Kidney (tissue), 14 donors: ENCODE measurements around the gene TM9SF4. TPM values are rescaled to one million over a fixed set of nuclear protein-coding genes. Genes with fewer than 3 reads are reported as not detected.

Experiments used
- DNase-seq, 5 donors: peaks; one replicate each; pipeline ENCODE4 v3.0.0-alpha.2; 2013 to 2020
- FAIRE-seq: peaks from 2 replicates; lab custom pipeline; 2012; peaks lifted over from hg19 to GRCh38; lab: Jason Lieb, UNC
- H3K27ac ChIP-seq, 2 donors: one replicate each; pipeline ENCODE4 v1.7.0; 2013; ENCODE audit warnings: low read depth in 2 of 2, low read length in 2 of 2, inconsistent platforms in 1 of 2
- H3K27me3 ChIP-seq: one replicate; pipeline ENCODE4 v1.7.1; 2013; ENCODE audit warnings: low read length, inconsistent platforms; ENCODE audit not compliant: control insufficient read depth, insufficient read depth
- H3K36me3 ChIP-seq, 3 donors: one replicate each; pipeline versions ENCODE4 v1.7.0 to v1.7.1; 2013; ENCODE audit warnings: low read length in 3 of 3, control low read depth in 1 of 3, inconsistent platforms in 1 of 3; ENCODE audit not compliant: insufficient read depth in 3 of 3, control insufficient read depth in 2 of 3
- H3K4me1 ChIP-seq, 3 donors: one replicate each; pipeline versions ENCODE4 v1.7.0 to v1.7.1; 2013; ENCODE audit warnings: low read length in 3 of 3, inconsistent platforms in 1 of 3, low read depth in 1 of 3; ENCODE audit not compliant: control insufficient read depth in 2 of 3, insufficient read depth in 2 of 3
- H3K4me3 ChIP-seq, 3 donors: one replicate each; pipeline versions ENCODE4 v1.7.0 to v1.8.1; 2013; ENCODE audit warnings: low read length in 3 of 3, control low read depth in 1 of 3, inconsistent platforms in 1 of 3
- H3K9ac ChIP-seq, 3 donors: one replicate each; pipeline versions ENCODE4 v1.7.0 to v1.7.1; 2013; ENCODE audit warnings: low read length in 3 of 3, control low read depth in 1 of 3, inconsistent platforms in 1 of 3
- H3K9me3 ChIP-seq, 3 donors: one replicate each; pipeline versions ENCODE4 v1.7.0 to v1.7.1; 2013; ENCODE audit warnings: low read length in 3 of 3, control low read depth in 1 of 3, inconsistent platforms in 1 of 3; ENCODE audit not compliant: control insufficient read depth in 2 of 3, insufficient read depth in 1 of 3
- CTCF ChIP-seq: IDR thresholded peaks from 3 replicates; pipeline ENCODE4 v1.5.1; 2012; ENCODE audit warnings: mild to moderate bottlenecking, moderate library complexity, borderline replicate concordance; ENCODE audit not compliant: insufficient read depth; ENCODE audit errors: extremely low read depth
- intact Hi-C: fragments of 100-400 bp; cut with DNase I; formaldehyde crosslinking; loops from one replicate; pipeline ENCODE4 v1.11.1; 2022
- polyA plus RNA-seq: library from polyadenylated mRNA; stranded (reverse); fragments of 350-450 nt; fragmentation: Illumina TruSeq; extraction: RNeasy Lipid Tissue Mini Kit (QIAGEN cat#74804); gene quantifications from one replicate; pipeline ENCODE4 v1.2.3, GENCODE V29; 2014; ENCODE audit warnings: low read depth, low replicate concordance; ENCODE audit not compliant: insufficient read depth
- total RNA-seq: library from RNA; stranded (reverse); fragmentation: NEBNext Ultra II Directional; extraction: Animal tissue kit (Norgen Biotek cat#: 25700); gene quantifications from one replicate; pipeline ENCODE4 v1.2.1, GENCODE V29; 2021
- donor health status: control.
- donor health status: control.
- donor health status: control.
- donor health status: control.
- donor health status: control.
- donor health status: DM: yes; HTN: yes; CAD: no.
- donor health status: Normal renal cell carcinoma (clear cell type).

TM9SF4 gene
- total and polyA plus RNA-seq, 2 donors from 2014 or later, result 26.3 to 52.0 TPM

- no peak for TF ChIP-seq CTCF
- no peaks in the 10 kb centered on the region for H3K36me3 ChIP-seq
- intact Hi-C loops, result no loop called here
- H3K4me1 ChIP-seq, result peaks cover 0 to 25% (median 12%) of the 10 kb centered on the region in 3 donors
- H3K27ac ChIP-seq, result peak overlapping the region; percentile 45 to 49
- no peak overlapping the region for H3K4me3 ChIP-seq
- no peak overlapping the region for H3K9ac ChIP-seq
- no peaks in the 10 kb centered on the region for H3K27me3 ChIP-seq
- no peak for DNase-seq
- H3K9me3 ChIP-seq, result no peaks in the 10 kb centered on the region
- no peak for FAIRE-seq
Observed at GRCh38 chr20:32181606-32182005, 72.1 kb downstream of the TM9SF4 start.

- Histone ChIP-seq H3K4me3 (no peak overlapping the region), H3K4me1 (peaks cover 0 to 25% (median 23%) of the 10 kb centered on the region in 3 donors), H3K27ac (peak overlapping the region; percentile 36 to 75), H3K27me3 (no peaks in the 10 kb centered on the region), H3K9ac (no peak overlapping the region), H3K9me3 (no peaks in the 10 kb centered on the region), H3K36me3 (no peaks in the 10 kb centered on the region)
- intact Hi-C loops, result no loop called here
- FAIRE-seq (no peak), DNase-seq (no peak)
- TF ChIP-seq CTCF, result no peak
Observed at GRCh38 chr20:32183947-32184635, 74.6 kb downstream of the TM9SF4 start.

- Histone ChIP-seq H3K4me1 (peaks cover 0 to 29% (median 25%) of the 10 kb centered on the region in 3 donors), H3K9me3 (no peaks in the 10 kb centered on the region), H3K27ac (no peak overlapping the region), H3K27me3 (no peaks in the 10 kb centered on the region), H3K9ac (no peak overlapping the region), H3K4me3 (no peak overlapping the region), H3K36me3 (no peaks in the 10 kb centered on the region)
- intact Hi-C loops, result no loop called here
- no peak for TF ChIP-seq CTCF
- peak in 3 of 5 donors; percentile 28 to 35 (median 34) for DNase-seq
- no peak for FAIRE-seq
Observed at GRCh38 chr20:32184961-32185603, 75.6 kb downstream of the TM9SF4 start.
